Measurements from ENCODE around the gene CLDN11. TPM values are rescaled to one million over a fixed set of nuclear protein-coding genes. Genes with fewer than 3 reads are reported as not detected.

The CLDN11 gene
- total RNA-seq, 1 experiment from 2014 or later, result 0.66 TPM

DNA sequence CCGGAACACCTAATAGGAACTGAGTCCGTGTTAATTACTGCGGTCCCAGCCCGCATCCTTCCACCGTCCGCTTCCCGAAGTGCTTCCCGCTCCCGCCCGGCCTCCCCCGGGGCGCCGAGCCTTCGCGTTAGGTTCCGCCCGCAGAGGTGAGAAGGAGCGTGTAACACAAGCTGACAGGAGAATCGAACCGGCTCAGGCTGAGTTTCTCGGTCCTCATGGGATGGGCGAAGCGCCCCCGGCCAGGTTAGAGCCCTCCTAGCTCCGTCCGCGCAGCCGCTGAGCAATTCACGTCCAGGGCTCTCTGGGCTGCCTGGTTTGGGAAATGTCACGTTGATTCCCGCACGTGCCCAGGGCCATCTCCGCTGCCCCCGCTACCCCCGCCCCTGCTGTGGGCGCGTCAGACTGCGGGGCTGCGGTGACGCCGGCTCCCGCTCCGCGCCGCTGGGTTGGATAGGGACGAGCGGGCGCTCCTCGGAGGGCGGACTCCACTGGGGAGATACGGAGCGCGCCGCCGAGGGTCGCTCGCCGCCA lies 954 bp downstream of the CLDN11 start:
- Histone ChIP-seq H3K4me1 (replicated peaks) (peaks cover 1% of the 10 kb centered on the region), H3K27ac (no peak overlapping the region), H3K27me3 (replicated peaks) (no peaks in the 10 kb centered on the region), H3K36me3 (no peaks in the 10 kb centered on the region), H3K4me3 (no peak overlapping the region), H3K9me3 (replicated peaks) (no peaks in the 10 kb centered on the region)
- no peak for DNase-seq (ENCODE audit: low read depth in 1 of 2, low spot score in 2 of 2)

- no peak overlapping the region for H3K4me3 ChIP-seq
- DNase-seq (ENCODE audit: low read depth in 1 of 2, low spot score in 2 of 2), result no peak
- H3K9me3 ChIP-seq (replicated peaks), result no peaks in the 10 kb centered on the region
- no peaks in the 10 kb centered on the region for H3K27me3 ChIP-seq (replicated peaks)
- H3K36me3 ChIP-seq, result no peaks in the 10 kb centered on the region
- H3K4me1 ChIP-seq (replicated peaks), result no peaks in the 10 kb centered on the region
- H3K27ac ChIP-seq, result no peak overlapping the region
These were observed 1.7 kb downstream of the CLDN11 start for GRCh38 chr3:170420307-170420821.

DNA sequence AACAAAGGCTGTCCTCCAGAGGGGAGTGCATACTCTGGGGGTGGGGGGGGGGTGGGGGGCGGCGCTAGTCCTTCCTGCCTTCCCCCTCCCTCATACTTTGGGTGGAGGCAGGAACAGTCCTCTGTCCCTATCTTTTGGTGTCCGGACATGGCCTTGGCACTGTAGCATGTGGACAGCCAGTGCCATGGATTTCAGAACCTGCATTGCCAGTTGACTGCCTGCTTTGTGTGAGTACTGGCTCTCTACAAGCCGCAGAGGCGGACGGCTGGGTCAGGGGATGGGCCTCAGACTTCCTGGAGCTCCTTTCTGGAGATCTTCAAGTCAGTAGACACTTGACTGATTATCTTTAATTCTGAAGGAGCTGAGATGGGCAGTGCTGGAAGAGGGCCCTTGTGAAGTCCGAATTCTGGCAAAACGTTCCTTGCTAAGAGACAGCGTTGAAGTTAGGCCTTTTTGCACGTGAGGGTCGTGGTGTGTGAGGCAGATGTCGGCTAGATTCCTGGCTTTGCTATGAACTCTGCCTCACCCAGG lies 2.5 kb downstream of the CLDN11 start:
- Histone ChIP-seq H3K27me3 (replicated peaks) (no peaks in the 10 kb centered on the region), H3K4me1 (replicated peaks) (no peaks in the 10 kb centered on the region), H3K9me3 (replicated peaks) (no peaks in the 10 kb centered on the region), H3K36me3 (no peaks in the 10 kb centered on the region), H3K27ac (no peak overlapping the region), H3K4me3 (no peak overlapping the region)
- no peak for DNase-seq (ENCODE audit: low read depth in 1 of 2, low spot score in 2 of 2)

DNA sequence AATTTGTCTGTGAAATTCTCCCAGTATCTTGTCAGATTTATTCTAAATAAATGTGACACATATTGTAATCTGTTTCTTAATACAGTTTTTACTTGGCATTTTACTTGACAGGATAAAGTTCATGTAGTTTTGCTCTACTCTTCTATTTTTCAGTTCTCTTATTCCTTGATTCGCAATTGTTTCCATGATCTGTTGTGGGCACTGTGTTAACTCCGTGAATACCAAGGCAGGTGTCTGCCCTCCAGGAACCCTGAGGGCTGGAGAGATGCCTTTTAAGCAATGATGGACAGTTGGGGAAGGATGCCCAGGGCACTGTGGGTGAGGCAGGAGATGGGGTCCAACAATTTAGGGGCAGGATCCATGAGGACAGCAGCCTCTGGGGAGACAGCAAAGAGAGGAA lies 3.1 kb downstream of the CLDN11 start:
- no peaks in the 10 kb centered on the region for H3K4me1 ChIP-seq (replicated peaks)

GRCh38 chr3:170423001-170423615 lies 4.4 kb downstream of the CLDN11 start:
- Histone ChIP-seq H3K4me1 (replicated peaks) (peaks cover under 1% of the 10 kb centered on the region), H3K9me3 (replicated peaks) (no peaks in the 10 kb centered on the region), H3K4me3 (no peak overlapping the region), H3K27me3 (replicated peaks) (no peaks in the 10 kb centered on the region), H3K36me3 (no peaks in the 10 kb centered on the region), H3K27ac (no peak overlapping the region)
- no peak for DNase-seq (ENCODE audit: low read depth in 1 of 2, low spot score in 2 of 2)

More for the DNA sequence above, 3.1 kb downstream of the CLDN11 start:
- H3K27ac ChIP-seq, result no peak overlapping the region
- no peaks in the 10 kb centered on the region for H3K27me3 ChIP-seq (replicated peaks)
- no peaks in the 10 kb centered on the region for H3K9me3 ChIP-seq (replicated peaks)
- no peak for DNase-seq (ENCODE audit: low read depth in 1 of 2, low spot score in 2 of 2)
- no peak overlapping the region for H3K4me3 ChIP-seq
- H3K36me3 ChIP-seq, result no peaks in the 10 kb centered on the region

GRCh38 chr3:170424879-170425278 lies 6.2 kb downstream of the CLDN11 start:
- H3K9me3 ChIP-seq (replicated peaks), result no peaks in the 10 kb centered on the region
- no peak overlapping the region for H3K27ac ChIP-seq
- H3K27me3 ChIP-seq (replicated peaks), result no peaks in the 10 kb centered on the region
- no peak overlapping the region for H3K4me3 ChIP-seq
- peaks cover 18% of the 10 kb centered on the region for H3K4me1 ChIP-seq (replicated peaks)
- no peak for DNase-seq (ENCODE audit: low read depth in 1 of 2, low spot score in 2 of 2)
- H3K36me3 ChIP-seq, result no peaks in the 10 kb centered on the region

DNA sequence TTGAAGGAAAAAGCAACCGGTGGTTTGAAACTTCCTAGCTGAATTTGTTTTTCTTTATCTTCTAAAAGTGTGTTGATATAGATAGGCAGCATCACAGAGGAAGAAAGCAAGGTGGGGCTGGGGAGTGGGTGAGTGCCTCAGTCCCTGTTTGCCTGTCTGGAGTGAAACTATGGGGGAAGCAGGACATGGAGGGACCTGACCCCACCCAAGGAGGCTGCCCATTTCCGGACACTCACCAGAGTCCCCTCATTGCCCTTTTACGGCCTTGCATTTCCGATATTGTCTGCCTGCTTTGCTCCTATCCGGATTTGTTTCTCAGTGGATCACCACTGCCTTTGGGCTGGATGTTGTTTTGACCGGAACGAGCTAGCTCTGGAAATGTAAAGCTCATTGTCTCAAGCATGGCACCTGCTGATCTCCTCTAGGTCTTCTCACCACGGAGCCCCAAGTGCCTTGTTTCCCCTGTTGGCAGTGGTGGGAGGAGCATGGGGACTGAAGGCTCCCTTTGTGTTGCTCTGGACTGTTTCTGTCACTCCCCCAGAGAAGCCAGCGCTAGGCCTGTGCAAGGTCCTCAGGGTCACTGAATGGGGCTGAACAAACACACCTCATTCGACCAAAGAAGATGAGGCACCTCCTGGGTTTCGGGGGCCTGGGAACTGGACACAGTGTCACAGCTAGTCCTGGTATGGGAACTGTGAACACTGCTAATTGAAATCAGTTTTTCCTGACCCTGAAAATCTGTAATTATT lies 7.0 kb downstream of the CLDN11 start:
- no peak for DNase-seq (ENCODE audit: low read depth in 1 of 2, low spot score in 2 of 2)
- Histone ChIP-seq H3K36me3 (no peaks in the 10 kb centered on the region), H3K27ac (no peak overlapping the region), H3K4me1 (replicated peaks) (peaks cover 22% of the 10 kb centered on the region), H3K4me3 (no peak overlapping the region), H3K9me3 (replicated peaks) (no peaks in the 10 kb centered on the region), H3K27me3 (replicated peaks) (no peaks in the 10 kb centered on the region)

GRCh38 chr3:170426240-170426797 lies 7.7 kb downstream of the CLDN11 start:
- Histone ChIP-seq H3K4me1 (replicated peaks) (peaks cover 22% of the 10 kb centered on the region), H3K9me3 (replicated peaks) (no peaks in the 10 kb centered on the region), H3K27me3 (replicated peaks) (no peaks in the 10 kb centered on the region), H3K4me3 (no peak overlapping the region), H3K36me3 (no peaks in the 10 kb centered on the region), H3K27ac (no peak overlapping the region)
- DNase-seq (ENCODE audit: low read depth in 1 of 2, low spot score in 2 of 2), result no peak

DNA sequence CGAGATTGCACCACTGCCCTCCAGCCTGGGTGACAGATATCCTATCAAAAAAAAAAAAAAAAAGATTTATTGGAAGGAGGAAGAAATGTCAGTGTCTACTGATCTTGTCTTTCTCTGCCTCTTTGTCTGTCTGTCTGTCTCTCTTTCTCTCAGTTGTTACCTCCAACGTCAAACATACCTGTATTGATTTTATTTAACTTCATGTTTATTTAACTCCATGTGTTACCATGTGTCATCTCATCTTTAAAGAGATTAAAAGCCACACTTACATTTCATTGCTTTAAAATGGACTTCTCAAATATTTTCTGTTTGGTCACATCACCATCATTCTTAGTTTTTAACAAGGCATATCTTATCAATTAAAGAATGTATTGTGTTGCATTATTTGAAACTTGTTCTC lies 9.4 kb downstream of the CLDN11 start:
- no peak overlapping the region for H3K4me3 ChIP-seq
- H3K36me3 ChIP-seq, result no peaks in the 10 kb centered on the region
- H3K9me3 ChIP-seq (replicated peaks), result no peaks in the 10 kb centered on the region
- no peak overlapping the region for H3K27ac ChIP-seq
- H3K27me3 ChIP-seq (replicated peaks), result no peaks in the 10 kb centered on the region
- no peak for DNase-seq (ENCODE audit: low read depth in 1 of 2, low spot score in 2 of 2)
- H3K4me1 ChIP-seq (replicated peaks), result peaks cover 22% of the 10 kb centered on the region

DNA sequence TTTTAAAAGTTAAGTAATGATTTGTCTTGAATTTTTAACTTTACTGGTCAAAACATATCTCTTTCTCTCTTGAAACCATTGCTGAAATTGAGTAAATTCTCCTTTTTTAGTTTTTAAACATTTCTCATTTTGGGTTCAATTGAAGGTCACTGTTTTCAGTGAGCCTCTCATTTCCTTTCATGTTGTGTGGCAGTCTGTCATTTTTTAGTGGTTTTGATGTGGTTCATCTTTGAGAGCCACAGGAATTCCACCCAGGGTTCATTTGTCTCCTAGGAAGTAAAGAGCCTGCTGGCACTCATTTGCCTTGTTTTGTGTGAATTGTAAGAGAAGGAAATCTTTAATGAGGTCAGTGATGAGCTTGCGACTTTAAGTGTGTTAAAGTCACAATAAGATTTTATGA lies 10.4 kb downstream of the CLDN11 start:
- H3K4me1 ChIP-seq (replicated peaks), result peaks cover 22% of the 10 kb centered on the region
- DNase-seq (ENCODE audit: low read depth in 1 of 2, low spot score in 2 of 2), result peak in 1 of 2 experiments; percentile 77
- H3K27me3 ChIP-seq (replicated peaks), result no peaks in the 10 kb centered on the region
- no peaks in the 10 kb centered on the region for H3K36me3 ChIP-seq
- no peak overlapping the region for H3K4me3 ChIP-seq
- no peak overlapping the region; the same call in 1 of the 2 replicates for H3K27ac ChIP-seq
- no peaks in the 10 kb centered on the region for H3K9me3 ChIP-seq (replicated peaks)

DNA sequence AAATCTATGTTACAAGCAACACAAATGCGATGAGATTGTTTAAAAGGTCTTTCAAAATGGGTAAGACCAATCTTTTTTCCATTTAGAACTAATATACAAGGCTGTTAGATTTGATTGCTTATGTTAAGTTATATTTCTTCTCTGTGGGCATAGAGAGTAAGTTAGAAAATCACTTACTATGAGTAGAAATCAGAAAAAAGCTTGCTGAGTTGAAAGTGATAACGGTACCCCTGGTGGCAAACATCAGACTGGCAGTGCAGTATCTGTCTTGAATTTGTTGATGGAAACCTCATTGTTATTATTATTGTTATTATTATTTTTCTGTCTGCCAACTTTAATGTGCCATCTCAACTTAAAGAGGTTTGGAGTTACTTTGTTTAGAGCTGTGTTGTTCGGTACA lies 12.4 kb downstream of the CLDN11 start:
- H3K4me3 ChIP-seq, result no peak overlapping the region
- no peaks in the 10 kb centered on the region for H3K36me3 ChIP-seq
- no peak overlapping the region for H3K27ac ChIP-seq
- H3K4me1 ChIP-seq (replicated peaks), result peaks cover 22% of the 10 kb centered on the region
- no peaks in the 10 kb centered on the region for H3K27me3 ChIP-seq (replicated peaks)
- DNase-seq (ENCODE audit: low read depth in 1 of 2, low spot score in 2 of 2), result no peak
- no peaks in the 10 kb centered on the region for H3K9me3 ChIP-seq (replicated peaks)

DNA sequence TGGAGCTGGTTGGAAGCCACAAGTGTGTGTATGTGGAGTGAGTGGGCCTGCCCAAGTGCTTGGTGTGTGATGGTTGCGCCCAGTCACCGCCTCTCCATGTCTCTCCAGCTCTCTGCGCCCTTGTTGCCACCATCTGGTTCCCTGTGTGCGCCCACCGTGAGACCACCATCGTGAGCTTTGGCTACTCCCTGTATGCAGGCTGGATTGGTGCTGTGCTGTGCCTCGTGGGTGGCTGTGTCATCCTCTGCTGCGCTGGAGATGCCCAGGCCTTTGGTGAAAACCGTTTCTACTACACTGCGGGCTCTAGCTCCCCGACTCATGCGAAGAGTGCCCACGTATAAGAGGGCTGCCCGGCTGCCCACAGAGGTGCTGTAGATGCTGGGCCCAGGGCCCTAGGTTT lies 13.7 kb downstream of the CLDN11 start:
- peaks cover 22% of the 10 kb centered on the region for H3K4me1 ChIP-seq (replicated peaks)
- H3K4me3 ChIP-seq, result no peak overlapping the region
- H3K9me3 ChIP-seq (replicated peaks), result no peaks in the 10 kb centered on the region
- no peaks in the 10 kb centered on the region for H3K36me3 ChIP-seq
- H3K27me3 ChIP-seq (replicated peaks), result no peaks in the 10 kb centered on the region
- H3K27ac ChIP-seq, result no peak overlapping the region
- no peak for DNase-seq (ENCODE audit: low read depth in 1 of 2, low spot score in 2 of 2)

- Histone ChIP-seq H3K9me3 (replicated peaks) (no peaks in the 10 kb centered on the region), H3K36me3 (no peaks in the 10 kb centered on the region)
These were observed 18.0 kb downstream of the CLDN11 start for GRCh38 chr3:170436697-170437096.

GRCh38 chr3:170437176-170437575 lies 18.5 kb downstream of the CLDN11 start:
- no peak for DNase-seq (ENCODE audit: low read depth in 1 of 2, low spot score in 2 of 2)
- Histone ChIP-seq H3K9me3 (replicated peaks) (no peaks in the 10 kb centered on the region), H3K4me3 (no peak overlapping the region), H3K27me3 (replicated peaks) (no peaks in the 10 kb centered on the region), H3K27ac (no peak overlapping the region), H3K4me1 (replicated peaks) (no peaks in the 10 kb centered on the region), H3K36me3 (no peaks in the 10 kb centered on the region)

More at GRCh38 chr3:170436697-170437096, 18.0 kb downstream of the CLDN11 start:
- Histone ChIP-seq H3K4me1 (replicated peaks) (no peaks in the 10 kb centered on the region), H3K4me3 (no peak overlapping the region), H3K27ac (no peak overlapping the region), H3K27me3 (replicated peaks) (no peaks in the 10 kb centered on the region)
- DNase-seq (ENCODE audit: low read depth in 1 of 2, low spot score in 2 of 2), result no peak
